Neural progenitor cell (in vitro differentiated cells): Measurements from ENCODE around the gene HYCC1. TPM values are rescaled to one million over a fixed set of nuclear protein-coding genes. Genes with fewer than 3 reads are reported as not detected.
"Not testable (repeated sequence)": the region's sequence is repeated elsewhere in the genome, so short reads cannot be mapped to it uniquely, and the experiment has no call there.

Experiments
- DNase-seq: peaks from one replicate; pipeline ENCODE4 v3.0.0-alpha.2; 2016; ENCODE audit warnings: low spot score
- H2AFZ ChIP-seq: fragments of 200-600 bp; sonication (generic); replicated peaks from 2 replicates; pipeline ENCODE4 v1.6.1; 2016; ENCODE audit warnings: antibody characterized with exemption
- H3F3A ChIP-seq: fragments of 200-600 bp; sonication (generic); 2 replicates; pipeline ENCODE4 v1.6.1; 2016; ENCODE audit warnings: antibody characterized with exemption, low read depth
- H3K27ac ChIP-seq: fragments of 200-600 bp; sonication (generic); 2 replicates; pipeline ENCODE4 v1.5.1; 2016; ENCODE audit warnings: mild to moderate bottlenecking
- H3K27me3 ChIP-seq: fragments of 200-600 bp; sonication (generic); 2 replicates; pipeline ENCODE4 v1.6.1; 2016; ENCODE audit warnings: mild to moderate bottlenecking, moderate library complexity
- H3K36me3 ChIP-seq: fragments of 200-600 bp; sonication (generic); 2 replicates; pipeline ENCODE4 v1.5.1; 2016
- H3K4me1 ChIP-seq: fragments of 200-600 bp; sonication (generic); 2 replicates; pipeline ENCODE4 v1.6.1; 2016; ENCODE audit warnings: mixed run types
- H3K4me2 ChIP-seq: fragments of 200-600 bp; sonication (generic); 2 replicates; pipeline ENCODE4 v1.6.1; 2016
- H3K4me3 ChIP-seq: fragments of 200-600 bp; sonication (generic); 2 replicates; pipeline ENCODE4 v1.5.1; 2016
- H3K79me2 ChIP-seq: fragments of 200-600 bp; sonication (generic); 2 replicates; pipeline ENCODE4 v1.6.1; 2016; ENCODE audit warnings: low read depth
- H3K9ac ChIP-seq: fragments of 200-600 bp; sonication (generic); 2 replicates; pipeline ENCODE4 v1.6.1; 2016
- H3K9me3 ChIP-seq: fragments of 200-600 bp; sonication (generic); 2 replicates; pipeline ENCODE4 v1.5.1; 2016; ENCODE audit warnings: low read depth
- H4K20me1 ChIP-seq: fragments of 200-600 bp; sonication (generic); 2 replicates; pipeline ENCODE4 v1.6.1; 2016; ENCODE audit warnings: low read depth
- H3K27ac Mint-ChIP-seq: 3 replicates; pipeline ENCODE4 v1.8.0; 2021; ENCODE audit warnings: mixed read lengths
- H3K27me3 Mint-ChIP-seq: 2 replicates; pipeline ENCODE4 v1.8.0; 2022; ENCODE audit warnings: low read depth, mild to moderate bottlenecking, inconsistent platforms, moderate library complexity, mixed read lengths; ENCODE audit not compliant: insufficient read depth
- H3K36me3 Mint-ChIP-seq: 3 replicates; pipeline ENCODE4 v1.8.0; 2021; ENCODE audit warnings: mixed read lengths
- H3K4me1 Mint-ChIP-seq: 3 replicates; pipeline ENCODE4 v1.8.0; 2021; ENCODE audit warnings: mixed read lengths
- H3K4me3 Mint-ChIP-seq: 3 replicates; pipeline ENCODE4 v1.8.0; 2021; ENCODE audit warnings: mild to moderate bottlenecking, moderate library complexity, mixed read lengths
- H3K9me3 Mint-ChIP-seq: 3 replicates; pipeline ENCODE4 v1.8.0; 2020; ENCODE audit warnings: mixed read lengths
- EZH2 ChIP-seq: fragments of 200-600 bp; sonication (generic); IDR thresholded peaks from 2 replicates; pipeline ENCODE4 v1.6.1; 2017; ENCODE audit warnings: antibody characterized with exemption, mild to moderate bottlenecking, moderate library complexity
- EZH2phosphoT487 ChIP-seq: fragments of 200-600 bp; sonication (generic); IDR thresholded peaks from 2 replicates; pipeline ENCODE4 v1.6.1; 2017; ENCODE audit warnings: antibody characterized with exemption
- total RNA-seq: library from RNA; depleted of rRNA; stranded (reverse); fragments of >200 nt; gene quantifications from 2 replicates; pipeline ENCODE4 v1.2.3, GENCODE V29; 2015; ENCODE audit warnings: low replicate concordance
- TF ChIP-seq, protein P1 (sequence below): fragments of 200-600 bp; sonication (generic); IDR thresholded peaks from 2 replicates; pipeline ENCODE4 v1.5.1; 2017; ENCODE audit warnings: antibody characterized with exemption, mild to moderate bottlenecking

HYCC1 gene
- total RNA-seq, 1 donor from 2014 or later, result 148 TPM

DNA sequence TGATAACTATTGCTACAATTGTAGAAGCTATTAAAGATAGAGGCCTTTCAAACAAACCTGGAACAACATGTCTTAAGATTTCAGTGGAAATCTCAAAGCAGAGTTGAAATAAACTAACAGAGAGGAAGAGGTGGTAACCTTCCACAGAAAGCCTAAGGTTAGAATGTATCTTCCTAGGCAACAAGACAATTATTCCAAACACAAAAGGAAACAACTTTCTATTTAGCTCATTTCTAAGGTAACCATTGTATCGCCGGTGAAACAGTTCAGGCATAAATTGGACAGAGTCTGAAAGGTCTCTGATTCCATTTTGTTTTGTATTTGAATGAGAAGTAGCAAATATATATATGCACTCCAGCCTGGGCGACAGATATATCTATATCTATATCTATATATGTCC is 30.7 kb upstream of the HYCC1 start:
- Mint-ChIP-seq H3K4me1 (no peaks in the 10 kb centered on the region), H3K27ac (no peak overlapping the region), H3K9me3 (peaks cover 18% of the 10 kb centered on the region), H3K27me3 (peaks cover 7% of the 10 kb centered on the region), H3K36me3 (peaks cover 4% of the 10 kb centered on the region), H3K4me3 (no peak overlapping the region)
- TF ChIP-seq EZH2phosphoT487, result no peak
- TF ChIP-seq, protein P1, sequence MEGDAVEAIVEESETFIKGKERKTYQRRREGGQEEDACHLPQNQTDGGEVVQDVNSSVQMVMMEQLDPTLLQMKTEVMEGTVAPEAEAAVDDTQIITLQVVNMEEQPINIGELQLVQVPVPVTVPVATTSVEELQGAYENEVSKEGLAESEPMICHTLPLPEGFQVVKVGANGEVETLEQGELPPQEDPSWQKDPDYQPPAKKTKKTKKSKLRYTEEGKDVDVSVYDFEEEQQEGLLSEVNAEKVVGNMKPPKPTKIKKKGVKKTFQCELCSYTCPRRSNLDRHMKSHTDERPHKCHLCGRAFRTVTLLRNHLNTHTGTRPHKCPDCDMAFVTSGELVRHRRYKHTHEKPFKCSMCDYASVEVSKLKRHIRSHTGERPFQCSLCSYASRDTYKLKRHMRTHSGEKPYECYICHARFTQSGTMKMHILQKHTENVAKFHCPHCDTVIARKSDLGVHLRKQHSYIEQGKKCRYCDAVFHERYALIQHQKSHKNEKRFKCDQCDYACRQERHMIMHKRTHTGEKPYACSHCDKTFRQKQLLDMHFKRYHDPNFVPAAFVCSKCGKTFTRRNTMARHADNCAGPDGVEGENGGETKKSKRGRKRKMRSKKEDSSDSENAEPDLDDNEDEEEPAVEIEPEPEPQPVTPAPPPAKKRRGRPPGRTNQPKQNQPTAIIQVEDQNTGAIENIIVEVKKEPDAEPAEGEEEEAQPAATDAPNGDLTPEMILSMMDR, result no peak
- TF ChIP-seq EZH2, result no peak
- Histone ChIP-seq H3K27ac (no peak overlapping the region), H3K9ac (no peak overlapping the region), H3K36me3 (no peaks in the 10 kb centered on the region), H3K79me2 (no peaks in the 10 kb centered on the region), H3K4me1 (no peaks in the 10 kb centered on the region), H3K4me2 (no peak overlapping the region), H2AFZ (no peak overlapping the region), H3K4me3 (no peak overlapping the region), H3K9me3 (no peaks in the 10 kb centered on the region), H3K27me3 (no peaks in the 10 kb centered on the region), H3F3A (no peaks in the 10 kb centered on the region), H4K20me1 (no peaks in the 10 kb centered on the region)
- no peak for DNase-seq

DNA sequence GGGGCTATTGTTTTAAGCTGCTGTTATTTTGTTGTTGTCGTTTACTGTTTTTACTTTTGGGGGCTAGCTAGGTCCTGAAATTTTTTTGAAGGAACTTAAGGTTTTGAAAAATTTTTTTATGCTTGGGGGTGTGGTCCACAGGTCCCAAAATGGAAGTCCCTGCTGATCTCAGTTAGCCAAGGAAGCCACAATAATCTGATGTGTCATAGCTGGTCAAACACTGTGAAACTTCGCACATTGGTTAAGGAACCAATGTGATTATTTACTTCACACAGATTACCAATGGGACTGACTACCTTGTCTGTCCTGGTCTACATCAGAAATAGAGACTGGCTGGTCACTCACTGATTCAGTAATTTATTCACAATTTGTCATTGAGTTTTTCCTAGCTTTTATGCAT is 29.5 kb upstream of the HYCC1 start:
- no peaks in the 10 kb centered on the region for H3K4me1 ChIP-seq
- no peak overlapping the region for H3K9ac ChIP-seq
- peaks cover 7% of the 10 kb centered on the region for H3K27me3 Mint-ChIP-seq
- no peak overlapping the region for H3K27ac Mint-ChIP-seq
- no peaks in the 10 kb centered on the region for H3K36me3 ChIP-seq
- no peak overlapping the region for H3K27ac ChIP-seq
- H3K79me2 ChIP-seq, result no peaks in the 10 kb centered on the region
- H2AFZ ChIP-seq, result no peak overlapping the region
- H3F3A ChIP-seq, result no peaks in the 10 kb centered on the region
- H3K4me3 Mint-ChIP-seq, result no peak overlapping the region
- DNase-seq, result no peak
- H3K36me3 Mint-ChIP-seq, result peaks cover 4% of the 10 kb centered on the region
- TF ChIP-seq EZH2phosphoT487 (no peak), EZH2 (no peak)
- TF ChIP-seq, protein P1, result no peak
- no peaks in the 10 kb centered on the region for H4K20me1 ChIP-seq
- no peak overlapping the region for H3K4me2 ChIP-seq
- no peaks in the 10 kb centered on the region for H3K27me3 ChIP-seq
- peaks cover 16% of the 10 kb centered on the region for H3K9me3 Mint-ChIP-seq
- H3K9me3 ChIP-seq, result no peaks in the 10 kb centered on the region
- no peaks in the 10 kb centered on the region for H3K4me1 Mint-ChIP-seq
- H3K4me3 ChIP-seq, result no peak overlapping the region

DNA sequence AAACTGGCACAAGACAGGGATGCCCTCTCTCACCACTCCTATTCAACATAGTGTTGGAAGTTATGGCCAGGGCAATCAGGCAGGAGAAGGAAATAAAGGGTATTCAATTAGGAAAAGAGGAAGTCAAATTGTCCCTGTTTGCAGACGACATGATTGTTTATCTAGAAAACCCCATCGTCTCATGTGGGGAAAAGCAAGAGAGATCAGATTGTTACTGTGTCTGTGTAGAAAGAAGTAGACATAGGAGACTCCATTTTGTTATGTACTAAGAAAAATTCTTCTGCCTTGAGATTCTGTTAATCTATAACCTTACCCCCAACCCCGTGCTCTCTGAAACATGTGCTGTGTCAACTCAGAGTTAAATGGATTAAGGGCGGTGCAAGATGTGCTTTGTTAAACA is 25.7 kb upstream of the HYCC1 start:
- not testable (repeated sequence) for H3K4me1 ChIP-seq, H4K20me1 ChIP-seq, H3K36me3 Mint-ChIP-seq, H3K27me3 Mint-ChIP-seq, DNase-seq, H3K36me3 ChIP-seq, H3K9me3 Mint-ChIP-seq, H3F3A ChIP-seq, H3K4me1 Mint-ChIP-seq, H3K27ac Mint-ChIP-seq, H3K4me3 Mint-ChIP-seq, H2AFZ ChIP-seq, H3K4me3 ChIP-seq, H3K27me3 ChIP-seq, H3K4me2 ChIP-seq, H3K79me2 ChIP-seq, H3K9ac ChIP-seq, H3K27ac ChIP-seq, H3K9me3 ChIP-seq

DNA sequence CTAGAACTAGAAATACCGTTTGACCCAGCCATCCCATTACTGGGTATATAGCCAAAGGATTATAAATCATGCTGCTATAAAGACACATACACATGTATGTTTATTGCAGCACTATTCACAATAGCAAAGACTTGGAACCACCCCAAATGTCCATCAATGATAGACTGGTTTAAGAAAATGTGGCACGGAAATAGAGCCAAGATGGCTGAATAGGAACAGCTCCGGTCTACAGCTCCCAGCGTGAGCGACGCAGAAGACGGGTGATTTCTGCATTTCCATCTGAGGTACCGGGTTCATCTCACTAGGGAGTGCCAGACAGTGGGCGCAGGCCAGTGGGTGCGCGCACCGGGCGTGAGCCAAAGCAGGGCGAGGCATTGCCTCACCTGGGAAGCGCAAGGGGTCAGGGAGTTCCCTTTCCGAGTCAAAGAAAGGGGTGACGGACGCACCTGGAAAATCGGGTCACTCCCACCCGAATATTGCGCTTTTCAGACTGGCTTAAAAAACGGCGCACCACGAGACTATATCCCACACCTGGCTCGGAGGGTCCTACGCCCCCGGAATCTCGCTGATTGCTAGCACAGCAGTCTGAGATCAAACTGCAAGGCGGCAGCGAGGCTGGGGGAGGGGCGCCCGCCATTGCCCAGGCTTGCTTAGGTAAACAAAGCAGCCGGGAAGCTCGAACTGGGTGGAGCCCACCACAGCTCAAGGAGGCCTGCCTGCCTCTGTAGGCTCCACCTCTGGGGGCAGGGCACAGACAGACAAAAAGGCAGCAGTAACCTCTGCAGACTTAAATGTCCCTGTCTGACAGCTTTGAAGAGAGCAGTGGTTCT is 21.8 kb upstream of the HYCC1 start:
- H3K27me3 Mint-ChIP-seq, H3K27ac Mint-ChIP-seq, H3K4me3 Mint-ChIP-seq, H3K9me3 Mint-ChIP-seq, H3K79me2 ChIP-seq, H3K4me1 Mint-ChIP-seq, H3K4me1 ChIP-seq, H3K9me3 ChIP-seq, H3K9ac ChIP-seq, DNase-seq, H3K27ac ChIP-seq, H2AFZ ChIP-seq, H3K36me3 Mint-ChIP-seq, H3K36me3 ChIP-seq, H3K4me2 ChIP-seq, H3K27me3 ChIP-seq, H3K4me3 ChIP-seq, H4K20me1 ChIP-seq, H3F3A ChIP-seq: not testable (repeated sequence)
